Measurements from ENCODE around the gene ACSF3. TPM values are rescaled to one million over a fixed set of nuclear protein-coding genes. Genes with fewer than 3 reads are reported as not detected.

The ACSF3 gene
- total RNA-seq, 1 donor from 2014 or later, result 32.0 TPM

- Histone ChIP-seq H3K4me1 (no peaks in the 10 kb centered on the region), H3K27me3 (no peaks in the 10 kb centered on the region), H3K4me3 (no peak overlapping the region), H3K27ac (no peak overlapping the region), H3K36me3 (peaks cover 48% of the 10 kb centered on the region), H3K9me3 (no peaks in the 10 kb centered on the region)
- DNase-seq (peak; percentile 52), ATAC-seq (no peak)
- TF ChIP-seq CTCF (IDR thresholded peaks at IDR 0.05), result no peak
- intact Hi-C loops (cut with DNase I), result no loop called here
These were observed 44.8 kb downstream of the ACSF3 start for GRCh38 chr16:89138513-89138795.

- Histone ChIP-seq H3K27ac (no peak overlapping the region), H3K27me3 (no peaks in the 10 kb centered on the region), H3K4me1 (no peaks in the 10 kb centered on the region), H3K36me3 (peaks cover 43% of the 10 kb centered on the region), H3K4me3 (no peak overlapping the region), H3K9me3 (no peaks in the 10 kb centered on the region)
- ATAC-seq (no peak), DNase-seq (peak; percentile 58)
- no peak for TF ChIP-seq CTCF (IDR thresholded peaks at IDR 0.05)
- intact Hi-C loops (cut with DNase I), result no loop called here
These were observed 45.3 kb downstream of the ACSF3 start for GRCh38 chr16:89138843-89139520.

- H3K27me3 ChIP-seq, result no peaks in the 10 kb centered on the region
- H3K36me3 ChIP-seq, result peaks cover 34% of the 10 kb centered on the region
- no peak for TF ChIP-seq CTCF (IDR thresholded peaks at IDR 0.05)
- intact Hi-C loops (cut with DNase I), result no loop called here
- no peak overlapping the region for H3K27ac ChIP-seq
- ATAC-seq (no peak), DNase-seq (peak; percentile 63)
- H3K4me1 ChIP-seq, result no peaks in the 10 kb centered on the region
- no peak overlapping the region for H3K4me3 ChIP-seq
- no peaks in the 10 kb centered on the region for H3K9me3 ChIP-seq
These were observed 46.3 kb downstream of the ACSF3 start for GRCh38 chr16:89139907-89140361.

DNA sequence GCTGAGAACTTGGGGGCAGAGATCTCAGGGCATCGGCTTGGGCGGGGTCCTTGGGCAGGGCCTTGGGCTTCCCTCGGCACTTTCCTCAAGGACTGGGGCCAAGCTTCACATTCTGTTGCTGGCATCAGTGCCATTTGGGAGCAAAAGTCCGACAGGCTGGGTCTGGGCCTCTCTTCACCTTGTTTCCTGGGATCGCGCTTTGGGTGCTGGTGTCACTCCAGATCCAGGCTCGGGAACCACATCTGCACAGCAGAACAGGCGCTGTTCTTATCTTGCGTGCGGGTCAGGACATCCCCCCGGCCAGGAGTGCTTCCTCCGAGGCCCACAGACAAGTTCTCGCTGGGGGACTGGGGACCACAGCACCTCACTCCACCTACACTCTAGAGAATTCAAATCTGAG lies 46.7 kb downstream of the ACSF3 start:
- Histone ChIP-seq H3K9me3 (no peaks in the 10 kb centered on the region), H3K36me3 (peaks cover 36% of the 10 kb centered on the region), H3K4me1 (no peaks in the 10 kb centered on the region), H3K4me3 (no peak overlapping the region), H3K27ac (no peak overlapping the region), H3K27me3 (no peaks in the 10 kb centered on the region)
- ATAC-seq (no peak), DNase-seq (no peak)
- TF ChIP-seq CTCF (IDR thresholded peaks at IDR 0.05), result no peak
- intact Hi-C loops (cut with DNase I), result no loop called here

DNA sequence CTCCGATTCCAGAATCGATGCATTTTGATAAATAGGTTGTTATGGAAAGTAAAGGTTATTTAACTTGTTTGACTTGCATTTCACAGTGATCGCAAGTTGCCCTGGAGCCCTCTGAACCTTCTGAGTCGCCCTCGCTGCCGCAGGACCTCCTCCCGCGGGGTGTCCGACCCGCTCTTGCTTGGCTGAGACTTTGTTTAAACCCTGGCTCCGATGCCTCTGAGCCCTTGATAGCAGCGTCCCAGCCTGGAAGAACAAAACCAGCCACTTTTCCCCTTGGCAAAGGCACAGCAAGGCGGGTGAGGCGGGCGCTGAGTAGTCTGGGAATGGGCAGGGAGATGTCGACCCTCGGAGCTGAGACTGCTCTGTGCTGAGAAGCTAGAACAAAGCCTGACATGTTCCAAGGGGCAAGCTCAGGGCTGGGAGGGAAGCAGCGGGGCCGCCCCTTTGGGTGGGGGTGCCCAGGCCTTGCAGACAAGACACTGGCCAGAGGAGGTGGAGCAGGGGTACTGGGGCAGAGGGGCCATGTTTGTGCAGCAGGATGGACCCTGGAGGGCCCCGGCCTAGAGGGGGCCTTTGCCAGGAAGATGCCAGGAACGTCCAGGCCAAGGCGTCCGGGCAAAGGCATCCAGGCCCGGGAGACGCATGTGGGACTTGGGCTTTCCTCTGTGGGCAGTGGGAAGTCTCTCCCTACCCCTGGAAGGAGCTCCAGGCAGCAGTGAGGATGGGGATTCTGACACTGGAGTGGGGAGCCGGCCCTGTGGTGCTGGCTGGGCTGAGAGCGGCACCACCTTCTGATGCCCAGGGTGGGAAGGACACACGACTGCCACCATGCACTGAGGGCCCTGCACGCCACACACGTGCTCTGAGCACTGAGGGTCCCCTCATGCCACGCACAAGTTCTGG lies 47.6 kb downstream of the ACSF3 start:
- Histone ChIP-seq H3K27me3 (no peaks in the 10 kb centered on the region), H3K4me3 (no peak overlapping the region), H3K36me3 (peaks cover 44% of the 10 kb centered on the region), H3K9me3 (no peaks in the 10 kb centered on the region), H3K4me1 (no peaks in the 10 kb centered on the region), H3K27ac (no peak overlapping the region)
- intact Hi-C loops (cut with DNase I), result no loop called here
- ATAC-seq (no peak), DNase-seq (peak; percentile 55)
- TF ChIP-seq CTCF (IDR thresholded peaks at IDR 0.05), result no peak

Measured in upper lobe of right lung (tissue), 1 donor.